Keratinocyte (primary cell): ENCODE measurements around the gene ZNF496.

Experiments
- EZH2 ChIP-seq: IDR thresholded peaks from one replicate; pipeline ENCODE4 v1.6.1; 2012; ENCODE audit warnings: inconsistent platforms, mild to moderate bottlenecking, low read length, moderate library complexity
- TF ChIP-seq, protein P1 (sequence below), 3 experiments: IDR thresholded peaks in 1 of 3; conservative IDR thresholded peaks in 1 of 3; optimal IDR thresholded peaks in 1 of 3; 2 replicates in 2 of 3; 3 replicates in 1 of 3; pipeline versions ENCODE3 to v1.5.1; 2011; ENCODE audit warnings: low read length in 3 of 3, mild to moderate bottlenecking in 3 of 3, moderate library complexity in 2 of 3, control low read depth in 1 of 3, inconsistent platforms in 1 of 3; ENCODE audit not compliant: insufficient read depth in 2 of 3; ENCODE audit errors: extremely low read depth in 1 of 3

DNA sequence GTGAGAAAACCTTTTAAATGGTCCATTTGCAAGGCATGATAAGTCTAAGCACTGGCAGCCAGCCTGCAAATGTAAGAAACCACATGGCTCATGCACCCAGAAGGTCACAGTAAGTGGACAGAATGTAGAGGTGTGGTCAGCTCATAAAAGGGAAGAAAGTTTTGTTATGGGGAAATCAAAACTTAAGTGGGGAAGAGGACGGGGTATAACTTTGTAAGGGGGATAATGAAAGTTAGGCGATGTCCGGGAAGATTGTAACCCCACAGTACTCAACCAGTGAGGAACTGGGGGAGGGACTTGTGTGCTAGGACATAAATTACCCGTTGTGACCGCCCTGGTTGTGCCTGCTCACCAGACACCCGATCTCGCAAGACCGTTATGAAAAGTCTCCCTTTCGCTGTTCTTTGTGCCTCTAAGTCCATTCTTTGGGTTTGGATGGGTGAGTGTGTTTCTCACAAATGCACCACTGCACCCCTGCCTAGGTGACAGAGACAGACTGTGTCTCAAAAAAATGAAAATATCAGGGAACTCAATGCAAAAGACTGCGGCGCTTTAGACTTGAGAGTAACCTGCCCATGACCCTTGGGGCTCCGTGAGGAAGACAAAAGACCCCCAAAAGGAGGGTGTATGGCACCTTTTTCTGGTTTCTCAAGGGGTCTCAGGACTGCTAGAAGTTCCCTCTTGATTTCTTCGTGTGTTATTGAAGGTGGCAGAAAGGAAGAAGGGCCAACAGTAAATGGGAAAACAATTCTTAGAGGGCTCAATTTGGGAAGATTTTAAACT lies 28.6 kb upstream of the ZNF496 start:
- no peak for TF ChIP-seq EZH2
- TF ChIP-seq, protein P1, sequence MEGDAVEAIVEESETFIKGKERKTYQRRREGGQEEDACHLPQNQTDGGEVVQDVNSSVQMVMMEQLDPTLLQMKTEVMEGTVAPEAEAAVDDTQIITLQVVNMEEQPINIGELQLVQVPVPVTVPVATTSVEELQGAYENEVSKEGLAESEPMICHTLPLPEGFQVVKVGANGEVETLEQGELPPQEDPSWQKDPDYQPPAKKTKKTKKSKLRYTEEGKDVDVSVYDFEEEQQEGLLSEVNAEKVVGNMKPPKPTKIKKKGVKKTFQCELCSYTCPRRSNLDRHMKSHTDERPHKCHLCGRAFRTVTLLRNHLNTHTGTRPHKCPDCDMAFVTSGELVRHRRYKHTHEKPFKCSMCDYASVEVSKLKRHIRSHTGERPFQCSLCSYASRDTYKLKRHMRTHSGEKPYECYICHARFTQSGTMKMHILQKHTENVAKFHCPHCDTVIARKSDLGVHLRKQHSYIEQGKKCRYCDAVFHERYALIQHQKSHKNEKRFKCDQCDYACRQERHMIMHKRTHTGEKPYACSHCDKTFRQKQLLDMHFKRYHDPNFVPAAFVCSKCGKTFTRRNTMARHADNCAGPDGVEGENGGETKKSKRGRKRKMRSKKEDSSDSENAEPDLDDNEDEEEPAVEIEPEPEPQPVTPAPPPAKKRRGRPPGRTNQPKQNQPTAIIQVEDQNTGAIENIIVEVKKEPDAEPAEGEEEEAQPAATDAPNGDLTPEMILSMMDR (optimal IDR thresholded peaks at IDR 0.05 in 1 of 3, IDR thresholded peaks at IDR 0.05 in 1 of 3, conservative IDR thresholded peaks at IDR 0.05 in 1 of 3; ENCODE audit: extremely low read depth in 1 of 3, insufficient read depth in 2 of 3, low read length in 3 of 3), result no peak
